Subcutaneous adipose tissue (tissue), 4 donors: ENCODE data around the gene RASGRF1. TPM values are rescaled to one million over a fixed set of nuclear protein-coding genes. Genes with fewer than 3 reads are reported as not detected.

Experiments used
- total RNA-seq, 4 donors: library from RNA; depleted of rRNA; stranded (reverse); fragments of >200 nt; gene quantifications; one replicate each; pipeline ENCODE4 v1.1.0, GENCODE V29; 2016
- TF ChIP-seq, protein P1 (sequence below): fragments of 450-650 bp; IDR thresholded peaks from one replicate; pipeline ENCODE4 v1.5.1; 2016; ENCODE audit warnings: low read depth, mild to moderate bottlenecking, control low read depth, antibody characterized with exemption, moderate library complexity

Gene RASGRF1
- total RNA-seq, 4 donors from 2014 or later = under 0.01 to 1.7 (median 0.22) TPM; not detected in 1

DNA sequence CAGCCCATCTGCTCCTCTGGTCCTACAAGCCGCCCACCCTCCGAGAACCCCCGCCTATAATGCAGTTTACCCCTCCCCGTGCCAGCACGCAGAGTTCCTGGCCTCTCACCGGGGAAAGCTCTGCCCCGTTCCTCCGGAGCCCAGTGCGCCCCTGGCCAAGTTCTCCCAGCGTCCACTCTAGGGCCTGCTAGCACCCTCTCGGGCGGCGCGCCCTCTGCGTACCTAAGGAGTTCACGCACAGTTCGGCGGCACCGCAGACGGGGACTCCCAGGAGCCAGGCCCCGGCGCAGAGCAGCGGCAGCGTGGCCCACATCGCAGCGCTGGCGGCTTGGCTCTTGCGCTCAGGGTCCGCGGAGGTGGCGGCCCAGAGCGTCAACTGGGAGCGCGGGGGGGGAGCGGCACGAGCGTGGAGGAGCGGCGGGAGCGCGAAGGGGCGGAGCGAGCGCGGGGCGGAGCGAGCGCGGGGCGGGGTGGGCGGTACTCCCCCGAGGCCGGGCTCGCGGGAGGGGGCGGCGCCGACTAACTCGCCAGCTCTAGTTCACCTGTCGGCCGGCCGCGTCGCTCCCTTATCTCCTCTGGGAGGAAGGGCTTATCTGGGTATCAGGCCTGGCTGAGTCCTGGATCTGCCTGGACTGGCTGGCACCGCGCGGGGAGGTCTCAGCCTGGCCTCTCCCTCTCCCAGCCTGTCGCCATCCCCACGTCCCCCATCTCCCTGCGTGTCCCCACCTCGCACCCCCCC lies 145.7 kb downstream of the RASGRF1 start, which contains the start of gene CTSH:
Gene CTSH (minus strand): TSS at position 378 of the 739 bp plus-strand sequence. CDS start 65 bp downstream, at position 313.
- TF ChIP-seq, protein P1, sequence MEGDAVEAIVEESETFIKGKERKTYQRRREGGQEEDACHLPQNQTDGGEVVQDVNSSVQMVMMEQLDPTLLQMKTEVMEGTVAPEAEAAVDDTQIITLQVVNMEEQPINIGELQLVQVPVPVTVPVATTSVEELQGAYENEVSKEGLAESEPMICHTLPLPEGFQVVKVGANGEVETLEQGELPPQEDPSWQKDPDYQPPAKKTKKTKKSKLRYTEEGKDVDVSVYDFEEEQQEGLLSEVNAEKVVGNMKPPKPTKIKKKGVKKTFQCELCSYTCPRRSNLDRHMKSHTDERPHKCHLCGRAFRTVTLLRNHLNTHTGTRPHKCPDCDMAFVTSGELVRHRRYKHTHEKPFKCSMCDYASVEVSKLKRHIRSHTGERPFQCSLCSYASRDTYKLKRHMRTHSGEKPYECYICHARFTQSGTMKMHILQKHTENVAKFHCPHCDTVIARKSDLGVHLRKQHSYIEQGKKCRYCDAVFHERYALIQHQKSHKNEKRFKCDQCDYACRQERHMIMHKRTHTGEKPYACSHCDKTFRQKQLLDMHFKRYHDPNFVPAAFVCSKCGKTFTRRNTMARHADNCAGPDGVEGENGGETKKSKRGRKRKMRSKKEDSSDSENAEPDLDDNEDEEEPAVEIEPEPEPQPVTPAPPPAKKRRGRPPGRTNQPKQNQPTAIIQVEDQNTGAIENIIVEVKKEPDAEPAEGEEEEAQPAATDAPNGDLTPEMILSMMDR = no peak

DNA sequence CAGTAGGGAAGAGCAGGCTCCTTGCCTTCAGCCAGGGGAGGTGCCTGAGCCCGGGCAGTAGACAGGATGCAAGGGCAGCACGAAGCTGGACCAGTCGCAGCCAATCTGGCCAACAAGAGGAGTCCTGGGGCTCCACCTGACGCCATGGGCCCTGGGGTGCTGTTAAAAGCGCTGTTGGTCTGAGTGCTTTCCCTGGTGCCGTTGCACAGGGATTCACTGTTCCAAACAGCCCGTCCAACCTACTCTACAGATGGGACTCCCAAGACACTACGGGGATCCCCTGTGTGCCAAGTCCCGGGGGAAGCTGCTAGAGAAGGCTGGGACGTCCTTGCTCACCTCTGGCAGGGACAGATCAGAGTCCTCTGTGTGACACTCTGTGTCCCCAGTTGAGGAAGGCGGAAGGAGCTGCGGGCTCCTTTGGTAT lies 146.4 kb downstream of the RASGRF1 start:
- TF ChIP-seq, protein P1 = no peak

DNA sequence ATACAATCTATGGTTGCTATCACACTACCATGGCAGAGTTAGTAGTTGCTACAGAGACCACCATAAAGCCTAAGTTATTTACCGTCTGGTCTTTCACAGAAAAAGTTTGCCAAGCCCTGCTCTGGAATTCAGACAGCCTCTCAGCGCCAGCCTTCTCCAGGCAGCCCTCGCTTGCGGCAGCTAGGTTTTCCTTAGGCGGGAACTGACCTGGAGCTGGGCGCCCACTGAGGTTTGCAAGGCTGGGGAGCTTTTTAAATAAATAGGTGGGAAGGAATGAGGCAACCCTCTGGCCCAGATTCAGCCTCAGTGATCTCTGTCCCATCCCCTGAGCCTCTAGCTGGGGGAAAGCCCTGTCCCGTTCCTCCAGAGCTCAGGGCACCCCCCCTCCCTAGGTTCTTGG lies 146.9 kb downstream of the RASGRF1 start:
- TF ChIP-seq, protein P1 = no peak

DNA sequence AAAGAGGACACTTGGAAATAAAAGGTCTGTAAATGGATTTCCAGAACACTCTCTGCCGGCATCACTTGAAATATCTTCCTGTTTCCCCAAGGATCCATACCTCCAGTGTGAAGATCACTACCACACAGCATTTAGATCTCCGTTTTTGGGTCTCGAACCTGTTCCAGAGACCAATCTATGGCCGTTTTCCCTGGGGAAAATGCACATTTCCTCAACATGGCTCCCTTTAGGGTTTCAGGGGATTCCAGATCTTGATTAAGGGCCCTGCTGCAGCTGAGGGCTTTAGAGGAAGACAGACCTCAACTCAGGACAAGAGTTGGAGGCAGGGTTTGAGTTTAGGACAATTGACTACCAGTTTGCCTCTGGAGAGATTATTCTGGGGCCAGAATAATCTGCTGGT lies 147.8 kb downstream of the RASGRF1 start:
- TF ChIP-seq, protein P1 = no peak

DNA sequence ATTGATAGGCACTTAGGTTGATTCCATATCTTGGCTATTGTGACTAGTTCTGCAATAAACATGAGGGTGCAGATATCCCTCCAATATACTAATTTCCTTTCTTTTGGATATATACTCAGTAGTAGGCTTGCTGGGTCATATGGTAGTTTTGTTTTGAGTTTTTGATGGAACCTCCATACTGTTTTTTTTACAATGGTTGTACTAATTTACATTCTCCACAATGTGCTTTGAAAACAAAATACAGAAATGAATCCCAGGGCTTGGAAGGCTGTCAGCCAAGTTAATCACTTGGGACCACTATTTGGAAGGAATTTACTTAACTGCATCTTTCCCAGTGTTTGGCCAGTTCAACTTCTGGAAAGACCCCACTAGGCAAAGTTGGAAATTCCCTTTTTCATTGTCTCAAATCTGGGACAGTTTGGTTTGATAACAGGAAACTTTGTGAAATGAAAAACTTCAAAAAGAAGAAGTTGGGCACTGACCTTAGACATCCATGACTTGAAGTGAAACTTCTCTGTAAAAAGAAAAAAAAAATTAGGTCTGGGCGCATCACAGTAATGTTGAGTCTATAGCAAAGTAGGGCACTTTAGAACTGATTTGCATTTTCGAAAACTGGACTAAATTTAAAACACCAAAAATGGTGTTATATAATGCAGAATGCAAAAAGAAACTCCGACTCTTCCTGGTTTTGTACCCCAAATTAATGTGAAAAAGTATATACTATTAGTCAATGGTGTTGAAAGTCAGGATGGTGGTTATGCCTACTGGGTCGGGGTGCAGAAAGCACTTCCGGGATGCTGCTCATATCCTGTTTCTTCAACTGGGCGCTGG lies 151.7 kb downstream of the RASGRF1 start:
- TF ChIP-seq, protein P1 = no peak

DNA sequence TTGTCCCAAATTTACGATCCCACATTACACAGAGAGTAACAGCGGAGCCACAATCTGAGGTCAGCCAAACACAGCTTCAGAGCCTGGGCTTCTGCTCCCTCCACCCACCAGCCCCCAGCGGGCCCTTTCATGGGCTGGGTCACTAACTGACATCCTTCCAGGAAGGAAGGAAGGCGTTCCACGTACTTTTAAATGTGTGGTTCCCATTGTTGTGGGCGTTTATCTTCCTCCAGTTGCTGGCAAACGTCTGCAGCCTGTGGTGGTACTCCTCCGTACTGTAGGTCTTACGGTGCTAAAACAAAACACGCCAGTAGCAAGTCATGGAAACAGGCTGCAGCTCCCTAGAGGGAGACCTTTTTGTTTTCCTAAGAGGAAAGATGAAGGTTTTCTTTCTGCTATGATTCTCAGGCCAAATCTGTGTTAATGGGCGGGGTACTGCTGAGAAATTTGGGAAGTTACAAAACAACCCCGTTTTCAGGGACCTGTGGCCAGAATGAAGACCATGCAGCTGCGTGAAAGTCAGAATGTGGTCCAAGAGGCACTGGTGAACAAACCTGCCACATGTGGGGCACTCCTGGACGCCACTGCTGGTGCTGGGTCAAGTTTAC lies 153.3 kb downstream of the RASGRF1 start:
- TF ChIP-seq, protein P1 = no peak

DNA sequence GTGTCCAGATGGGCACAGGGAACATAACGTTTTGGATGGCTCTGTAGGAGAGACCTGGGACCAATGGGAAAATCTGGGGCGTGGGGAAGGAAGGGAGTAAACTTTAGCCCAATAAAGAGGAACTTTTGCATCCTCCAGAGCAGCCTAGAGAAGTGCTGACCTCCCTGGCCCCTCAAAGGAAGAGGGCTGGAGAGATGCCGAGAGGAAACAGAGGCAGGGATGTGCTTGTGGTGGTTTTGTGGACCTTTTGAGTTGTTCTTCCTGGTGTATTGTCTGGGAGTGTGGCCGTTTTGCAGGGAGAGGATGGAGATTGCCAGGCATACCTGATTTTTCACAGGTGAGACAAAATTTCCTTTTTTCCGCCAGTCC lies 155.9 kb downstream of the RASGRF1 start:
- TF ChIP-seq, protein P1 = no peak
